GM19023 (cell line): ENCODE data around the gene PON1.

Source experiments
- ATAC-seq: cut with Tn5 transposase; IDR thresholded peaks from one replicate; pipeline ENCODE4 v1.9.1; 2021; ENCODE audit warnings: mild to moderate bottlenecking, moderate library complexity; ENCODE audit not compliant: unreplicated experiment

The PON1 gene

DNA sequence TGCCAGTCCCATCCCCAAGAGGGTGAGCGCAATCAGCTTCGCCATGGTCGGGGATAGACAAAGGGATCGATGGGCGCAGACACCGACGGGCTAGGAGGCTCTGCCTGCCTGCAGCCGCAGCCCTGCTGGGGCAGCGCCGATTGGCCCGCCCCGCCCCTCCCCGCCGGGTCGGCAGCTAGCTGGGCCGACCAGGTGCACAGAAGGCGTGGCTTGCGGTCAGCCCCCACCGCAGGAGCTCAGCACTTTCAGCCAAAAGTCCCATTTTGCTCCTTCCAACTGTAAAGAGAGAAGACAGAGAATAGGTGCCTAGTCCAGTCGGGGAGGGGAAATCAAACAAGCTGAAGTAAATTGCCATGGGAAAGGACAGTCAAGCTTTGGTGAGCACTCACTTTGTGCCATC lies at the start of gene PON1:
Gene PON1 (minus strand): TSS at position 102 of the 400 bp plus-strand sequence. CDS start 57 bp downstream, at position 45.
- peak; percentile 74 for ATAC-seq

DNA sequence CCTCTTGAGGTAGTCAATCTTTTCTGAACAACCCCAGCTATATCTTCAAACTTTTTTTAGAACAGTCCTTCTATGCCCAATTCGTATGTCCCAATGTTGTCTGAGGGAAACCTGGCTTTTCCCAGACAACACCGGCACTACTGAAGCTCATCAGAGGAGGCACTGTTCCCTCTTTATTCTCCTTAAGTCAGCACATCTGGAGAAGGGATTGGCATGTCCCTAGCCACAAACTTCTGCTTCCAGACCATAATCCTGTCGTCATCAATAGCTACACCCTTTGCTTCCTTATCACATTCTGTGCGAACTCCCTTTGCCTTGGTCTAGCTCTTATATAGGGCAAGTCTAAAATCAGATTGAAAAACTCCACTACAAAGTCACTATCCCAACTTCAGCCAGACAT lies 49.0 kb upstream of the PON1 start:
- ATAC-seq, result no peak

- ATAC-seq, result no peak
Observed at GRCh38 chr7:95368235-95368634, 43.9 kb upstream of the PON1 start.

DNA sequence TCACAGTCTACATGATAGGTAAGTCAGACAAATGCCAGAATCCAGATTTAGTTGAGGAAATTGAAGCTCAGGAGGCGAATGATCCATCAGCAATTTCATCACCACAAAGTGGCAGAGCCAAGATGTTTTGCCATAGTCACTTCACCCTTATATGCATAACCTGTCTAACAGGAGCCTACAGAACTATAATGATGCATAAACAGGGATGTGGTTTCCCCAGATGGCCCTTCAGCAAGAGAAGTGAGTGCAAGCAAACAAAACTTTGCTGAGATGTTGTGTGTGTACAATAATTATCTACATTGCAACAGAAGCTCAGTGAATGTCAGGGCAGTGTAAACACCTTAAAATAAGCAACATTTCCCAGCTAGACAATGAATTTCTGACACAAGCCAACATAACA lies 43.3 kb upstream of the PON1 start:
- ATAC-seq, result no peak

DNA sequence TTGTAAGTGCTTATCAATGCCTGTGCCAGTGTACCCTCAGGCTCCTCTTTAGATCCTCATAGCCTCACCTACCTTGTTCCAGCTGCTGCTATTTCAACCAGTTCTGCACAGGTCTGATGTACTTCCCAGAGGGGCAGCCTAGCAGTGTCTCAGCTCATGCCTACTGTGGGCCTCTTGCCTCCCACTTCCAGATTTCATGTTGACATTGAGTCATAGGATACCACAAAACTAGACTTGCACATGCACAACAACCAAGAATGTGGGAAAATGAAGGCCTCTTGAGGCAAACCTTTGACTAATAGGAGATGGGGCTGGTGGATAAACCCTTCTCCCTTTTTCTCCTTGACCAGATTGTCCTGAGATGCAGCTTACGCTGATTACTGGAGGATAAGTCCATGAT lies 40.8 kb upstream of the PON1 start:
- ATAC-seq, result no peak

DNA sequence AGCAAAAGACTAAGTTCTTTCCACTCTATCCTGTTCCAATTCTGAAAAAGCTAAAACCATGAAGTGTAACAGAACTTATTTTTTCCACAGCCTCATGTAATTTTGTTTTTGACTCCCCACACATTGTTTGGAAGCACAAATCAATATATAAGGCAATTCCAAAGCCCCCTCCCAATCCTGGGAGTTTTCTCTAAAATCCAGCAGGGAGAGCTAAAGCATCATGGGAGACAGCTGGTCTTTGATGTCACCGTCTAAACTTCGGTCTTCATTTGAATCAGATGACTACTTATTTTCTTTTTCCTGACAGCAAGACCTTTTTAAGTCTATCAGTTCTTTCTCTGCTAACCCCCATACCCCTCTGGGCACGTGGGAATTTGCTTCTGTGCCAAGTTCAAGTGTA lies 33.3 kb upstream of the PON1 start:
- ATAC-seq, result no peak

GRCh38 chr7:95342642-95343307 lies 18.4 kb upstream of the PON1 start:
- no peak for ATAC-seq

- no peak for ATAC-seq
Observed at GRCh38 chr7:95342029-95342428, 17.7 kb upstream of the PON1 start.

GRCh38 chr7:95340491-95340890 lies 16.2 kb upstream of the PON1 start:
- no peak for ATAC-seq

DNA sequence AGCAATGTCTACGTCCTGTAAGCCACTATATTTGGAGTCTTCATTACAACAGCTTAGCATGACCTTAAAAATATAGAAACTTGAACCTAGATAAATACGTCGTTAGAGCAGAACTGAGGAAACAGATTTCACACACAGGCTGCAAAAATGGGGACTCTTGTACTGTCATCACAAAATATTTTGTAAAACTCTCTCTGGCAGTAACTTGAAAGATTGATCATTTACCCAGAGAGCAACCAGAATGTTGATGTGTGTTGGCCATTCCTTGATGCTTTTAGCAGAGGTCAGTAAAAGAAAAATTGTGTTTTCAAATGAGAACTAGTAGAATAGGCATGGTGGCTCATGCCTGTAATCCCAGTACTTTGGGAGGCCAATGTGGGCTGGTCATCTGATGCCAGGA lies 14.5 kb upstream of the PON1 start:
- no peak for ATAC-seq

DNA sequence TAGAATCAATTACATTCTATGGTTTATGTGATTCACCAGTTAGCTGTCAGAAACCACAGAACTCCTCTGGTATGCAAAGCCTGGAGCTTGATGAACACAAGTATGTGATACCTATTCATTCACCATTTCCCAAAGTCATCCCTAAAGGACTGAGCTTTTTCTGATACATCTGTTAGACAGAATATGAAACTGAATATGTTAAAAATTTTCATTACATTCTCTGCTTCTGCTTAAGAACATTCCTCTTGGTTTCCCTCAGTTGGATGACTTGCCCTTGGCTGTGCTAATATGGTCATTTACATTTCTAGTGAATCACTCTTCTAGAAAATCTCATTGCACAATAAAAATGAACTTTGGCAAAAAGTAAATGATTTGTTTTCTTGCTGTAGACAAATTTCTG lies 10.8 kb upstream of the PON1 start:
- no peak for ATAC-seq

DNA sequence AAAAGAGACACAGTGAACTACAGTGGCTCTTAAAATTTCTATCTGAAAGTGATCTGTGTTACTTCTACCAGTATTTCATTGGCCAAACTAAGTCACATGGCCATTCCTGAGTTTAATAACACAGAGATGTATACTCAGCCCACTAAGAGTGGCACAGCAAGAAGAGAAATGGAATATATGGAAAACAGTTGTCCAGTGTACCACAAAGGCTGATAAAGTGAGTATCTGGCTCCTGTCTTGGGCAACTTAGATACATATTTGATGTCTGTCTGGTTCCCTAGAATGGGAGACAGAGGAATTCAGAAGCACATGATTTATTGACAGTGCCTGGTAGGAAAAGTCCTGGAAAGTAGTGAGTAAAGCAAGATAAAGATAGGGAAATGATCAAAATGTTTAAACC lies 10.1 kb upstream of the PON1 start:
- no peak for ATAC-seq

DNA sequence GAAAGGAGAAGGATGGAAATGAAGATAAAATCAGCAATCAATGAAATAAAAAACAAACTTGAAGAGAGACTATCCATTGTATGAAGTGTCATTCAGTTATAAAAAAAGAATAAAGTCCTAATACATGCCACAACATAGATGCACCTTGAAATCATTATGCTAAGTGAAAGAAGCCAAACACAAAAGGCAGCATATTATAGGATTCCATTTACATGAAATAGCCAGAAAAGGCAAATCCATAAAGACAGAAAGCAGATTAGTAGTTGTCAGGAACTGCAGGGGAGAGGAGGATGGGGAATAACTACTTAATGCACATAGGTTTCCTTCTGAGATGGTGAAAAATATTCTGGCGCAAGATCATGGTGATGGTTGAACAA lies 6.6 kb upstream of the PON1 start:
- peak; percentile 25 for ATAC-seq

DNA sequence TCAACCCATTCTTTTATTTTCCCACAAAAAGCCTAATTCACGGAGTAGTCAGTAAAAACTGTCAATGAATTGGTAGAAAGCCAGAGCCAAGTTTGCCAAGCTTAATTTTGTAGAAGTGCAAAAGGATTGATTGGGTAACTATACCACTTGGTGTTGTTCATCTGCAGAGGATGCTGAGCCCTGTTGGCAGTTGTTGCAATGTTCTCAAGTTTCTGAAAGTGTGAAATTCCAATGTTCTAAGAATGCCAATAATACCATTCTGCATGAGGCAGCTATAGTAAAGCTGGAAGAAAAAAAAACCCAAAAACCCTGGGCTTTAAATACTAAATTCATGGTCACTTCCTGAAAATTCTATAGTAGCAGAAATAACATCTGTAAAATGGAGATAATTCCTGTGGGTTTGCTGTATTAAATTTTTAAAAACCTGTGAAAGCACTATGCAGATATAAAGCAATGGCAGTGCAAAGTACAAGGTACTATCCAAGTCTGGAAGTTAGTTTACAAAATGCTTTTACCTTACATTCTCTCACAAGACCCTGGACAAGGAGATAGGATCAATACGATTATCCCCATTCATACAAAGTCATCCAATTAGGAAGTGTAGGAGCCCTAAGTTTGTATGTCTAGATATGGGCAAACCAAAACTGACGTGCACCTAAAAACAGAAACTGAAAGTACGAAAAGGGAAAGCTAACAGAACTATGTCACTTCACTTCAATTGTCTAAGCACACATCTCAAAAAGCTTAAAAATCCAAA lies 6.0 kb upstream of the PON1 start:
- ATAC-seq, result peak; percentile 89

GRCh38 chr7:95327356-95327755 lies 3.0 kb upstream of the PON1 start:
- ATAC-seq, result no peak

DNA sequence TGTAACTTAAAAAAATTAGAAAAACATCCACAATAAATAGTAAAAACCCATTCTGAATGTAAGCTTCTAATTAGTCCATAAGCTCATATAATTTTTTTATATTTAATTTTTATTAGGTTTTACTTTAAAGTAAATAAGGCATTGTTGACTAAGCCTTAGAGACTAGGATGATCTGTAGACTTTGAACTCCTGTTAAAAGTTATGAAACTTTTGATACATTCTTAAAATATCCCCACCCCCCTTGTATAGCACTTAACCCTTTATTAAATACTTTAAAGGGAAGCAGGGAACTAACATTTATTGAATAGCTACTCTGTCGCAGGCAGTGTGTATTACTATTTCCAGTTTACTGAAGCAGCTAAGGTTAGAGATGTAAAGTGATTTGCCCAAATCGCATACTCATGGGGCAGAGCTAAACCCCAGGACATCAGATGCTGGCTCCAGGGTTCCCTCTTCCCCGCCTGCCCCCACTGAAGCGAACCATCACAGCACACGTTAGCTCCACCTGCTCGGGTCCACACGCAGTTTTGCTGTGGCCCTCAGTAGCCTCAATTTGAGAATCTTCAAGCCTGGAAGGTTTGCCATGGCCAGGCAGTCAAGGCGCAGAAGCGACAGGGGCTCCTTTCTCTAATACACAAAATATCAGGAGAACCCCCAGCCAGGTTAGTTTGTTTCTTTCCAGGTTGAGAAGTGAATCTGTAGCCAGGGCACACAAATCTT lies 762 bp downstream of the PON1 start:
- no peak for ATAC-seq

GRCh38 chr7:95322854-95323253 lies 1.5 kb downstream of the PON1 start:
- ATAC-seq, result no peak

DNA sequence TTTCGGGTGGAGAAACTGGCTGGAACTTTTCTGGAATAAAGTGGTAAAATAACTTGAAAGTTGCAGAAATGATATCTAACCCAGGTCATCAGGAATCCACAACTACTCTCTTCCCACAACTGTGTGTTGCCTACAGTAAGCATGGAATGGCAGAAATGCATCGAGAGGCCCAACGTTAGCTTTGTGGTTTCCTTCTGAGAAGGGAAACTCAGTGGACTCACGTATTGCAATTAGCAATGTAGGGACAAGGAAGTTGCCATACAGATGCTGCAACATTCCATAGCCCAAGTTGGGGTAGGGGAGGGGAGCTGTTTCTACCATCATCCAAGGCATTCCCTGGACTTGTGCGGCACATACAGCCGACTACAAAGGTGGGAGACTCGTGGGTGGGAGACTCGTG lies 1.9 kb downstream of the PON1 start:
- ATAC-seq, result no peak

GRCh38 chr7:95321720-95322119 lies 2.6 kb downstream of the PON1 start:
- no peak for ATAC-seq

DNA sequence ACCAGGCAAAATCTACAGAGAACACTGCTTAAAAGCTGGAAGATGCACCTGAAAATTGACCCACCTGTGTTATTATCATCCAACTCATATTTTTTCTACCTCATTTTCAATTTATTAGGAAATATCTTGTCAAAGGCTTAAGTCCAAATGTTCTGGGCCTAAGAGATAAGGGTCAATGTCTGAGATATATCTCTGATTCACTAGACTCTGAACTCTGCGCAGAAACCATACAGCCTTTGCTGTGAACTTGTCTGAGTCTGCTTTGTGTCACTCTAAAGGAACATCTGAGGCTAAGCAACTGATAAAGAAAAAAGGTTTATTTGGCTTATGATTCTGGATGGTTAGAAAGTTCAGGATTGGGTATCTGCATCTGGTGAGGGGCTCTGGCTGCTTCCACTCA lies 3.7 kb downstream of the PON1 start:
- ATAC-seq, result no peak

DNA sequence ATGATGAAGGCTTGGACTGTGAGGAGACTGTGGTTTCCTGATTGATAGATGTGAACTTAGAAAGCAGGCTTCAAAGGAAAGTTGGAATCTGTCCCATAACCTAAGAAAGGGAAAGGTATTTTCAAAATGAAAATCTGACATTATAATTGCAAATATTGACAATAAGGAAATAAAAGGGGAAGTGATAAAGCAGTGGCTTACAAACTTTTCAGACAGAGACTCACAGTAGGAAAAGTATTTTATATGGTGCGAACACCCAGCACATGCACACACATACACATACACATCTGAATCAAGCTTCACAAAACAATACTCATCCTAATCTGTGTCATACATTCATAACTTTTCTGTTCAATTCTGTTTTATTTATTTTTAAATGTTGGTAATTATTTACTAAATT lies 4.8 kb downstream of the PON1 start:
- ATAC-seq, result no peak

DNA sequence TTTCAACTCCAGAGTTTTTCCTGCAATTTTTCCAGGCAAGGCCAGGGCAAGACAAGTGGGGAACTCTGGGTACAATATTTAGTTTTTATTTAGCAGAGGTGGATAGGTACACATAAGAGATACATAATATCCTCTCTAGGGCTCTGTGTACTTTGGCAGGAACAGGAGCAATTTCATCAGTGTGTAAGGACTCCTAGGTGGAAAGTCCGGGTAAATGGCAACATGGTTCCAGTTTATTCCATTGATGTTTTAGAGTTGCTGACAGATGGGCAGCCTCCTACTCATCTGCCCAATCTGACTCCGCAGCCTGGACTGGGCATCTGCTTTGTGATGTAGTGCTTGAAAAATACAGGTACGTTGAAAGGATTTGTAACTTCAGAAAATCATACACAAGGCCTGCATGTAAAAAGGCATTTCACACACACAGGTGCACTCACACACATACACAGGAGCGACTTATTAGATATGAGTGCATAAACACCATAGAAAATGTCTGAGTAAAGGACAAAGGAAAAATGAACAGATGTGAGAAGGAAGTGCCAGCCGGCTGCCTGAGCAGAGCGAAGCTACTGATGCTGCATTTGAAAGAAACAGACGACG lies 5.7 kb downstream of the PON1 start:
- ATAC-seq, result no peak
